ENCODE results near the gene ANKRD30A.
"Not testable (repeated sequence)": the region's sequence is repeated elsewhere in the genome, so short reads cannot be mapped to it uniquely, and the experiment has no call there.

ANKRD30A gene, protein sequence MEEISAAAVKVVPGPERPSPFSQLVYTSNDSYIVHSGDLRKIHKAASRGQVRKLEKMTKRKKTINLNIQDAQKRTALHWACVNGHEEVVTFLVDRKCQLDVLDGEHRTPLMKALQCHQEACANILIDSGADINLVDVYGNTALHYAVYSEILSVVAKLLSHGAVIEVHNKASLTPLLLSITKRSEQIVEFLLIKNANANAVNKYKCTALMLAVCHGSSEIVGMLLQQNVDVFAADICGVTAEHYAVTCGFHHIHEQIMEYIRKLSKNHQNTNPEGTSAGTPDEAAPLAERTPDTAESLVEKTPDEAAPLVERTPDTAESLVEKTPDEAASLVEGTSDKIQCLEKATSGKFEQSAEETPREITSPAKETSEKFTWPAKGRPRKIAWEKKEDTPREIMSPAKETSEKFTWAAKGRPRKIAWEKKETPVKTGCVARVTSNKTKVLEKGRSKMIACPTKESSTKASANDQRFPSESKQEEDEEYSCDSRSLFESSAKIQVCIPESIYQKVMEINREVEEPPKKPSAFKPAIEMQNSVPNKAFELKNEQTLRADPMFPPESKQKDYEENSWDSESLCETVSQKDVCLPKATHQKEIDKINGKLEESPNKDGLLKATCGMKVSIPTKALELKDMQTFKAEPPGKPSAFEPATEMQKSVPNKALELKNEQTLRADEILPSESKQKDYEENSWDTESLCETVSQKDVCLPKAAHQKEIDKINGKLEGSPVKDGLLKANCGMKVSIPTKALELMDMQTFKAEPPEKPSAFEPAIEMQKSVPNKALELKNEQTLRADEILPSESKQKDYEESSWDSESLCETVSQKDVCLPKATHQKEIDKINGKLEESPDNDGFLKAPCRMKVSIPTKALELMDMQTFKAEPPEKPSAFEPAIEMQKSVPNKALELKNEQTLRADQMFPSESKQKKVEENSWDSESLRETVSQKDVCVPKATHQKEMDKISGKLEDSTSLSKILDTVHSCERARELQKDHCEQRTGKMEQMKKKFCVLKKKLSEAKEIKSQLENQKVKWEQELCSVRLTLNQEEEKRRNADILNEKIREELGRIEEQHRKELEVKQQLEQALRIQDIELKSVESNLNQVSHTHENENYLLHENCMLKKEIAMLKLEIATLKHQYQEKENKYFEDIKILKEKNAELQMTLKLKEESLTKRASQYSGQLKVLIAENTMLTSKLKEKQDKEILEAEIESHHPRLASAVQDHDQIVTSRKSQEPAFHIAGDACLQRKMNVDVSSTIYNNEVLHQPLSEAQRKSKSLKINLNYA (N-terminal part only)

DNA sequence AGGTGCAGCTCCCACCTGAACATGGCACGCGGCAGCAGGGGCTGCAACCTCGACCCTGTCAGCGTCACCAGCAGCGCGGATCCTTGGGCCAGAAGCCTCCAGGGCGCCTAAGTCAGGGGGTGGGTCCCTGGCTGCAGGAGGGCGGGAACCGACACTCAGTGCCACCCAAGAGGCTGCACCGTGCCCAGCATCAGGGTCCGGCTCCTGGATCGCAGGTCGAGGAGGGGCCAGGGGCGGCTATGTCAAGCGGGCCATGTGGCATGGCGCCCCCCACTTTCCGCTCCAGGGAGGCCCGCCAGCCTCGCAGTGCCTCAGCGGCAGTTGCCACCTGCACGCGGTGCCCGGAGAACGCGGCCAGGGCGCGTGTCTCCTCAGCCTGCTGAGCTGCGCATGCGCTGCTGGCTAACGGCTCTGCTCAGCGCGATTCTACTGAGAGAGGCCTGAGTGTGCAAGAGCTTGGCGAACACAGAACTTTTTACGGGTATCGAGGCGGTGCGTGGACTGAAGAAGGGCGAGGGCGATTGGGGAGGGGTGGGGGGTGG, at the start of gene ANKRD30A:
ANKRD30A (plus strand) TSS at position 408 of the 542 bp plus-strand sequence. CDS start 190 bp downstream, outside the sequence.
- H3K27ac ChIP-seq = no peak within 1 kb of the TSS
- TF ChIP-seq, protein P1, sequence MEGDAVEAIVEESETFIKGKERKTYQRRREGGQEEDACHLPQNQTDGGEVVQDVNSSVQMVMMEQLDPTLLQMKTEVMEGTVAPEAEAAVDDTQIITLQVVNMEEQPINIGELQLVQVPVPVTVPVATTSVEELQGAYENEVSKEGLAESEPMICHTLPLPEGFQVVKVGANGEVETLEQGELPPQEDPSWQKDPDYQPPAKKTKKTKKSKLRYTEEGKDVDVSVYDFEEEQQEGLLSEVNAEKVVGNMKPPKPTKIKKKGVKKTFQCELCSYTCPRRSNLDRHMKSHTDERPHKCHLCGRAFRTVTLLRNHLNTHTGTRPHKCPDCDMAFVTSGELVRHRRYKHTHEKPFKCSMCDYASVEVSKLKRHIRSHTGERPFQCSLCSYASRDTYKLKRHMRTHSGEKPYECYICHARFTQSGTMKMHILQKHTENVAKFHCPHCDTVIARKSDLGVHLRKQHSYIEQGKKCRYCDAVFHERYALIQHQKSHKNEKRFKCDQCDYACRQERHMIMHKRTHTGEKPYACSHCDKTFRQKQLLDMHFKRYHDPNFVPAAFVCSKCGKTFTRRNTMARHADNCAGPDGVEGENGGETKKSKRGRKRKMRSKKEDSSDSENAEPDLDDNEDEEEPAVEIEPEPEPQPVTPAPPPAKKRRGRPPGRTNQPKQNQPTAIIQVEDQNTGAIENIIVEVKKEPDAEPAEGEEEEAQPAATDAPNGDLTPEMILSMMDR (conservative IDR thresholded peaks at IDR 0.05) = no peak
- TF ChIP-seq ZFX (IDR thresholded peaks at IDR 0.05) = no peak

DNA sequence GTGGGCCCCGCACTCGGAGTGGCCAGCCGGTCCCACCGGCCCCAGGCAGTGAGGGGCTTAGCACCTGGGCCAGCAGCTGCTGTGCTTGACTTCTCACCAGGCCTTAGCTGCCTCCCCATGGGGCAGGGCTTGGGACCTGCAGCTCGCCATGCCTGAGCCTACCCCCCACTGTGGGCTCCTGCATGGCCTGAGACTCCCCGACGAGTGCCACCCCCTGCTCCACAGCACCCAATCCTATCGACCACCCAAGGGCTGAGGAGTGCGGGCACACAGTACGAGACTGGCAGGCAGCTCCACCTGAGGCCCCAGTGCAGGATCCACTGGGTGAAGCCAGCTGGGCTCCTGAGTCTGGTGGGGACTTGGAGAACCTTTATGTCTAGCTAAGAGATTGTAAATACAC, 49.3 kb upstream of the ANKRD30A start:
- H3K27ac ChIP-seq = not testable (repeated sequence)

DNA sequence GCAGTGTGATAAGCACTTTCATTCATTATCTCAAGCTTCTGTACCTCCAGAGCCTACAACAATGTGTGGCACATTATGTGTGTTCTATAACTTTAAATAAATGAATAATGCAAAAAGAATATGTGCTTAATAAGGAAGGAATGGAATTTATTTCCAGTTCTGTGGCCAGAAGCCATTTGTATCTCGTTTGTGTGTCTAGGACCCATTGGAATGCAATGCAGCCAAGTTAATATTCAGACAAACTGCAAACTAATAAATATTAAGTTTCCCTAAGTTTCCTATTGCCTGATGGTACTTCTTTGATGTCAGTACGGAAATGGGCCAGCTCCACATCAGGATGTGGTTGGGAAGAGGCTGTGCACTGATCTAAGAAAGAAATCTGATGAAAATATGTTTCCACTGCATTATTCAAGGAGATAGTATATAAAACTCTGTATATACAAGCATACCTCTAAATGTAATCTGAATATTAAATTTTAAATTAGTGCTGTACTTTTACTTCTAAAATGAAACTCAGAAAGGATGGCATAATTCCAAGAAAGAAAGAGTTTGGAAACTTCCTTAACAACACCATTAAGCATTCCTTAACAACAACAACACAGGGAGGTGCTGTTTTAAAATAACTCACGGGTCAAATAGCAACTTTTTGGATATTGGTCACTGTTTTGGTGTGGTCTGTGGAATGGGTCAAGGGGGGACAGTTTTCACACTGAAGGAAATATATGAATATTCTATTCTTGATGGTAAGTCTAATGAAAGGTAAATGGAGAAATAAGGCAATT, 29.4 kb upstream of the ANKRD30A start:
- TF ChIP-seq ZFX (IDR thresholded peaks at IDR 0.05) = no peak
- TF ChIP-seq, protein P1 (conservative IDR thresholded peaks at IDR 0.05) = no peak
- H3K27ac ChIP-seq = no peak overlapping the region

DNA sequence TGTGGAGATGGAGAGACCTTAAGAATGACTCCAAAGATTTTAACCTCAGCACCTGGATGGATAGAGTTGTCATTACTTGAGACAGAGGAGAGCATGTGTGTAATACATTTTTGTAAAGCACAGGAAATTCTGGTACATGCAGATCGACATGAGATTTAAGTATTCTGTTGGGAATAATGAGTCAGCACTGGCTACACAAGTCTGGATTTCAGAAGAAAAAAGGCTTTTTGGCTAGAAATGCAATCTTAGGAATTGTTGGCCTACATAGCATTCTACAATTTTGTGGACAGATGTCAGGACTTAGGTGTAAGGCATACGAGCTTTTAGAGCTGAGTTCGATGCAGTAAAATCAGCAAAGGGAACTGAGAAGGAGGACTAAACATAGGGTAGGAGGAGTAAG, 24.1 kb upstream of the ANKRD30A start:
- no peak overlapping the region for H3K27ac ChIP-seq
- no peak for TF ChIP-seq ZFX (IDR thresholded peaks at IDR 0.05)
- TF ChIP-seq, protein P1 (conservative IDR thresholded peaks at IDR 0.05) = no peak

DNA sequence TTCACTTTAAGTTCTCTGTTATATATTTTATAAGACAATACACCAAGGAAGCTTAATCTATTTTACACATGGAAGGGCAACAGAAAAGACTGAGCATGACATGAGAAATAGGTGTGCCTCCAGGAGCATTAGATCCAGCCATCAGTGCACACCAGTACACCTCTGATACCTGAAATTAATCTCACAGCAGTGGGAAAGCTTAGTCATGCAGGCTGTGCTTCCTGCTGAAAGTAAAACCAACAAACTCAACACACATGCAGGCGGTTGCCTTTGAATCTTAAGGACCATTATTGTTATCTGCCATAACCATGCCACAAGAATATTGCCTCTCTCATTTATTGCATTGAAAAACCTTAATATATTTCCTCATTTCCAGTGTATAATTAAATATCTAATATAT, 16.4 kb upstream of the ANKRD30A start:
- H3K27ac ChIP-seq = no peak overlapping the region
- TF ChIP-seq, protein P1 (conservative IDR thresholded peaks at IDR 0.05) = no peak
- no peak for TF ChIP-seq ZFX (IDR thresholded peaks at IDR 0.05)

DNA sequence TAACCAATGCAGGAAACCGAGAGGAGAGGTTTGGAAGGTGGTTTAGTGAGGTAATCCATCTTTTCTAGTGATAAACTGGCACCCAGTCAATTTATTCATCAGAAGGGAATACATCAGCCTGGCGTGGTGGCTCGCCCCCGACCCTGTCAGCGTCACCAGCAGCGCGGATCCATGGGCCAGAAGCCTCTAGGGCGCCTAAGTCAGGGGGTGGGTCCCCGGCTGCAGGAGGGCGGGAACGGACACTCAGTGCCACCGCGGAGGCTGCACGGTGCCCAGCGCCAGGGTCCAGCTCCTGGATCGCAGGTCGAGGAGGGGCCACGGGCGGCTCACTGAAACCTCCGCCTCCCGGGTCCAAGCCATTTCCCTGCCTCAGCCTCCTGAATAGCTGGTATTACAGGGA, 866 bp upstream of the ANKRD30A start:
- H3K27ac ChIP-seq = no peak overlapping the region
- TF ChIP-seq, protein P1 (conservative IDR thresholded peaks at IDR 0.05) = no peak
- no peak for TF ChIP-seq ZFX (IDR thresholded peaks at IDR 0.05)

Measured in C4-2B (cell line).